ENCODE data around the gene CTNNA3.

DNA sequence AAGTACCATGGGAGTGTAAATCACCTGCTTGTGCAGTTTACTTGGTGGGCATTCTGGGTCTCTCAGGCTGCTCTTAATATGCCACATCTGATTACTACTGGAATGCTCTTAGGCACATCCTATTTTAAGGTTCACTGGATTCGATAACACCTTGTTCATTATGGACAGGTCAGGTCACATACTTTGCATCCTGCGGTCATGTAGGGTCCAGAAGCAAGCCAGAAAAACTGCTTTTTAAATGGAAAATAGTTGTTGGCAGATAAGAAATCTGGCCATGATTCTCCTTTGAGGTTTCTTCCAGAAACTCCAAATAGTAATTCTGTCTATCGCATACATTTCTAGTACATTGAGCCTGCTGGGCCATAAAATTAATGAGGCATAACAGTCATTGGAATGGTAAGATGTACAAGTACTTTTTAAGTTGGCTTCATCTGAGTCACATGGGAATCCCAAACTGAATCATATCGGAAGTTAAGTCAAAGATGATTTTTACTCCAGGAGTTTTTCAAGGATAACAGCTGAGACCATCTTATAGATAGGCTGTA is 398.3 kb downstream of the CTNNA3 start:
- no peak for TF ChIP-seq CTCF (IDR thresholded peaks at IDR 0.05)
- TF ChIP-seq POLR2A (IDR thresholded peaks at IDR 0.05): no peak
